HG02642 (cell line): ENCODE measurements around the gene HELT.
"Not testable (repeated sequence)": the region's sequence is repeated elsewhere in the genome, so short reads cannot be mapped to it uniquely, and the experiment has no call there.

Experiments used
- ATAC-seq: cut with Tn5 transposase; IDR thresholded peaks from one replicate; pipeline ENCODE4 v1.9.1; 2021; ENCODE audit warnings: mild to moderate bottlenecking; ENCODE audit not compliant: unreplicated experiment, poor library complexity

Gene HELT

DNA sequence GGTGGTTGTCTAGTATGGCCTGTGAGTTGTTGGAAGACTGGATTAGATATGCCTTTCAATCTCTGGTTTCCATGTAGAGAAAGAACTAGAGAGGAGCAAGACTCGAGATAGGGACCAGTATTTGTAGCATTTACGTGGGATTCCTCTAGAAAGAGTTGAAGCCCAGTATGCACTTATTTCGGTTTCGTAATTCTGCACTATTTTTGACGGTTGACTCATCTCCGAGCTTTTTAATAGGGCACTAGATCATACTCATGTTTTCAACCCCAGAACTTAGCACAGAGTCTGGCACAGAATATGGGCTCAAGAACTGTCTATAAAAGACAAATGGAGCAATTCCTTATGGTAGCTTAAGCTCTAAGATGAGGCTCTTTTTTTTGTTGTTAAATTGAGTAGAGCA, 15.7 kb downstream of the HELT start:
- ATAC-seq = no peak

DNA sequence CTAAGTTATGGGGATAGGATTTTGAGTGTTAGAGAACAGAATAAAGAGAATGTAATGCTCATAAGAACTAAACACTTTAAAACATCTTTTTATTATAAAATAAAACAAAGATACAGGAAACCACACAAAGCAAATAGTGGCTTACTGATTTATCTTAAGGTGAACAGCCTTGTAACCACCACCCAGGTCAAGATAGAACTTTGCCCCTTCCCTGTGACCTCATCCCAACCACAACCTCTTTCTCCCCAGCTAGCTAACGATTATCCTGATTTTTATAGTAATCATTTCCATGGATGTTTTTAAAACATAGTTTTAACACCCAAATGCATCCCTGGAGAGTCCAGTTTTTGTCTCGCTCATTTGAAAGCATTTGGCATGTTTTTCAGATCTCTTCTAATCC, 17.0 kb downstream of the HELT start:
- ATAC-seq = no peak

DNA sequence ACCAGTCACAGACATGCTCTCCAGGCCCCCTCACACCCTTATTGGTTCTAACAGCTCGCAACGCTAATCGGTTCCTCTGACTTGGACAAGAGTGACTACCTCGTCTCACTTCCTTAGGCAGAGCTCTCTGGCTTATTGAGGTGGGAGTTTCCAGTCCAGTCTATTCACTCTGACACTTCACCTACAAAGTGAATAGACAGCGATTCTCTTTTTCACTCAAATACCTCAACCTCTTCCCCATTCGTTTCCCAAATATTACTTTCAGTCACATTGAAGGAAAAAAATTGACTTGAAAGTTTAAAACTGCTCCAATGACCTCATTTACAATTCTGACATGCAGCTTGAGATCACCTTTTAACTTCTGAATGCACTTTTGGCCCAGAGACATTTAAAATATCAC, 17.7 kb downstream of the HELT start:
- ATAC-seq = no peak

DNA sequence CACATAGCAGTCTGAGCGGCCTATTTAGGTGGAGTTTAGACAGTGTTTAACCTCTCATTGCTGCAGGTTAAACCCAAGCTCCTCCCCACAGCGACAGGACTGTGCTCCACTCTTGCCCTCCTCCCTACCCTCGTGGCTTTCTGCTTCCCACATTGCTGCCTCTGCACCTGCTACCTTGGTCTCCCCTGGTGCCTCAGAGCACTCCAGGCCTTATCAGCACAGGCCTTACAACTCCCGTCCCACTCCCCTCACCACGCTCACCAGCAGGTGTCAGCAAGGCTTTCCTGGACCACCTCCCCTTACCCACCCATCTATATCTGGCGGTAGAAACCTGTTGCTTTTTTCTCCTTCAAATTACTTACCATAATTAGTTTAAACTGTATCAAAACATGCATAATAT, 18.6 kb downstream of the HELT start:
- ATAC-seq = no peak

DNA sequence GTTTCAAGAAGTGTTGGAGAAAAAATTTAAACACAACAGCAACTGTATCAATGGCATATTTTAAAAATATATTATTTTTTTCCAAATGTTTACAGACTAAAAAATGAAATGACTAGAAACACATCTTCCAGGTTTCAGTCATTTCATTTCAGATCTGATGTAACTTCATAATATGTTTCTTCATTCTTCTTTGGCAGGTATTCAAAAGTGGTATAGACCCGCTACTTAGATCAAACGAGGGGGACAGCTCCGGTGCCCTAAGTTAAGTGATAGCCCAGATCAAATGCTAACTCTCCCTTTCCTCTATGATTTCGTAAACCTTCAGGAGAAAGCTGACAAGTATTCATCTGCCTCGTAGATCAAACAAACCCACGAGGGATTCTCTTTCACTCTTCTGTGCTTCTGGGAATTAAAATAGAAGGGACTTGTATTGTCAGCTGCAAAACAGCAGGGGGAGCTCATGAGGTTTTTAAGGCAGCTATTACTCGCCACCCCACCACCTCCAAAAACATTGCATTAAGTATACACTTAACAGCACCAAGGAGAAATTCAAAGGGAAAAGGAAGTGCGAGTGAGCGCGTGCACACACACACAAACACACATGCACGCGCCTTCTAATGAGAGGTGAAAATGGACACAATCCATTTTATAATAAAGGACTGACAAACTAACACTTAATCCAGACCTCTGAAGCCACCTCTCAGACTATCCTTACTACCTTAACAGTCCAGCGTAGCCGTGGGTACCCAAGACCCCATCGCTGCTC, 21.4 kb downstream of the HELT start:
- ATAC-seq = peak; percentile 77

DNA sequence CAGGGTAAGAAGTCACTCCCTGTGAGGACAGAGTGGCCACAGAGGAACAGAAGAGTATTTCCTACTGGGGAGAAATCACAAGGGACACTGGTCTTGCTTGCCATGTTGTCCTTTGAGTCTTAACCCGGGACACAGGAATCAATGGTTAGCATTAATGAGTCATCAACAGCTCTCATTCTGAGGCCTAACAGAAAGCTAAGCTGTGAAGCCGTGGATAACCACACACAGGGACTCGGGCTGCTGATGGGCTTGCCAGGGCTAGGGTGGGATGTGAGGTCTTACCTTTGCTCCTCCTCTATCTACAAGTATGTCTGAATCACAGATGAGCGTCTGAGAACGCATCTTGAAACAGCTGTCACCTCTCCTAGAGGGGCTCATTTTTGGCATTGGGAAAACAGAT, 22.2 kb downstream of the HELT start:
- ATAC-seq = no peak

DNA sequence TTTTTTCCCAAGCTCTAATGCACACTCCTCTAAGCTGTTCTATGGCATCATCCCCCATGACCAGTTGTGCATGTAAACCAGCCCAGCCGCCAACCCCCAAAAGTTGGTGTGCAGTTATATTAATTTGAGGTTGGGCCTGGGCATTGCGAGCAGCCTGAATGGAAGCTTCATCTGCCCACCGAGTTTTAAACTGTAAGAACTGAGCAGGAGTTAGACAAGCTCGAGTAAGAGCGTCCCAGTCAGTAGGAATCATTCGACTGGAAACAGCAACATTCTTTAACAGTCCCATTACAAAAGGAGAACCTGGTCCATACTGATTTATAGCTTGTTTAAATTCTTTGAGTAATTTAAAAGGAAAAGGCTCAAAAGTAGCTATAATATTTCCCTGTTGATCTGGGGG, 32.0 kb downstream of the HELT start:
- not testable (repeated sequence) for ATAC-seq

DNA sequence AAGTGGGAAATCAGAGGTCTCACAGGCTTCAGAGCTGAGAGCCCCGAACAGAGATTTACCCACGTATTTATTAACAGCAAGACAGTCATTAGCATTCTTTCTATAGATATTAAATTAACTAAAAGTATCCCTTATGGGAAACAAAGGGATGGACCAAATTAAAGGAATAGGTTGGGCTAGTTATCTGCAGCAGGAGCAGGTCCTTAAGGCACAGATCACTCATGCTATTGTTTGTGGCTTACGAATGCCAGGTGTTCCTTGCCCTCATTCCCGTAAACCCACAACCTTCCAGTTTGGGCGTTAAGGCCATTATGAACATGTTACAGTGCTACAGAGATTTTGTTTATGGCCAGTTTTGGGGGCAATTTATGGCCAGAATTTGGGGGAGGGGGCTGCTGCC, 33.0 kb downstream of the HELT start:
- ATAC-seq = not testable (repeated sequence)

DNA sequence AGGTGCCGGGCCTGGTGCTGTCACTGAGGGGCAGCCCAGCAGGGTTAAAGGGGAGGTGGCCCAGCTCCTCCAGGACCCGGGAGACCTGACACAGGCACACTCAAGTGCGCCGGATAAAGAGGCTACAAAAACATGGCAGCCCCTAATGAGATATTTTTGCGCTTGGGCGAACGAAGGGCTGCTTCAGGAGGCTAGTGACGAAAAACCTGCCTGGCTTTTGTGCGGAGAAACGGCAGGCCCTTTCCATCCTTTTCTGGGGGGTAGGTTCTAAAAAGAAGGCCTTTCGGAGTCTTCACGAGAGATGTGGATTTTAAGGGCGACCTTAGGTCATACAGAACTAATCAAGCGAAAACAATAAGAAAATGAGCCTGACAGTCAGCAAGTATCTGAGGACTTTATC, 35.5 kb downstream of the HELT start:
- no peak for ATAC-seq

DNA sequence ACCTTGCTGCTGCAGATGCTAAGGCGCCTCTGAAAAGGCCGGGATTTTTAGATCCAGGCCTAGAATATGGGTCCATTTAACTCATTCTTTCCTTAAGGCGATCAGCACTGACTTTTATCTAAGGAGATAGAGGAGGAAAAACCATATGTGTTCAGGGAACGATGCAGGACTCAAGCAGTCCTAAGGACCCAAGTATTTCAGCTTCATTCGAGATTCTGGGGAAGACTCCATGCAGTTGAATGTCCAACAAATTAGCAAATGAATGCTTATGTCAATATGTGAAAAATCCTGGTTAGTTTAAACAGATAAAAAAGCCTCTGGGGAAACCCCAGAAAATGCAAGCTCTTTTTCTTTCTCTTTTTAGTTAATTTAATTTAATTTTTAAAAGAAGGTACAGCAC, 36.0 kb downstream of the HELT start:
- ATAC-seq = no peak

DNA sequence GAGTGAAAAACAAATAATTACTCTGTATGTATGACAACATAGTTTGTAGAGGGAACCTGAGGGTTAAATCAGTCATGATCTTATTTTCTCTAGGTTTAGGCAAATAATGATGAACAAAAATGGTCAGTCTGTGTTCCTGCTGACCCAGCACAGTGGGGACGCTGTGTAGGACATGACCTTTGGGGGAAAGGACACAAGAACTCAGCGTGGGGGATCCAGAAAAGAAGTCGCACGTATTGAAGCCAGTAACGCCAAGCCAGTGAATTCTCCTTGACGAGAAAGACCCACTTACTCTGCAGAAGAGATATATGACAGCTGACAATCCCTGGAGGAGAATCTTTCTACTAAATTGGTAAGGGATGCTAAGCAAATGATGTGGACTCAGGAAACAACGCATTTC, 36.6 kb downstream of the HELT start:
- no peak for ATAC-seq

DNA sequence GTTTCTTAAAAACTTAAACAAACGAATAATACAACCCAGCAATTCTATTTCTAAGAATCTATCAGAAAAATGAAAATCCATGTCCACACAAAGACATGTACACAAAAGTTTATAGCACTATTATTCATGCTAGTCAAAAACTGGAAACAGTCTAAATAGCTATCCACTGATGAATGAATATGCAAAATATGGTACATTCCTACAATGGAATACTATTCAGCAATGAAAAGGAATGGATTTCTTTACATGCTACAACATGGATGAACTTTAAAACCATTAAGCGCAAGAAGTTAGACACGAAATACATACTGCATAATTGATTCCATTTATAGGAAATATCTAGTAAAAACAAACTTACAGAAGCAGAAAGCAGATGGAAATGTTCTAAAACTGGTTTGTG, 43.3 kb downstream of the HELT start:
- no peak for ATAC-seq

DNA sequence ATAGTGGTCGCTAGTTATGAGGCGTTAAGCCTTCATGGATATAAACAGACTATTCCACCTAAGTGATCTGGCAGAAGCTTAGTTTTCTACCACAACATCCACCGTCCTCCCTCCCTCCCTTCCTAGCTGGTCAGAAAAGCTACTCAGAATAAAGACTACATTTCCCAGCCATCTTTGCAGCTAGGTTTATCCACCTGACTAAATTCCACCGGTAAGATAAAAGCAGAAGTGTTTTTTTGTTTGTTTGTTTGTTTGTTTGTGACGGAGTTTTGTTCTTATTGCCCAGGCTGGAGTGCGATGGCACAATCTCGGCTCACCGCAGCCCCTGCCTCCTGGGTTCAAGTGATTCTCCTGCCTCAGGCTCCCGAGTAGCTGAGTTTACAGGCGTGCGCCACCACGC, 44.3 kb downstream of the HELT start:
- ATAC-seq = no peak

DNA sequence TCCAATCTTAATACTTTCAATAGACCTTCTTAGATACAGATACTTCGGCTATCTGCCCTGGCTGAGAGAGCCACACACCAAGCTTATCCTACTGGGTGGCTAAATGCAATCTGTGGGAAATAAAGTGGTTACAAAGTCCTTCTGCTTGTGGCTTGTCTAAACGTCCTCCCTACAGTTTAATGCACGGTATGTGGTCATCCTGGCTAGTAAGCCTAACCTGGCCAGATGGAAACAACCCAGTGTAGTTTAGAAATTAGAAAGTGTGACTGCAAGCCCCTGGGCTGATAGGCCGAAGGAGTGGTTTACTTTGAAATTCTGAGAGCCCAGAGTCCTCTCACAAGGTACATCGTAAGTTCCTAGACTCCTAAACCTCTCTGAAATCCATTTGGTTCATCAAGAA, 47.9 kb downstream of the HELT start:
- ATAC-seq = no peak

DNA sequence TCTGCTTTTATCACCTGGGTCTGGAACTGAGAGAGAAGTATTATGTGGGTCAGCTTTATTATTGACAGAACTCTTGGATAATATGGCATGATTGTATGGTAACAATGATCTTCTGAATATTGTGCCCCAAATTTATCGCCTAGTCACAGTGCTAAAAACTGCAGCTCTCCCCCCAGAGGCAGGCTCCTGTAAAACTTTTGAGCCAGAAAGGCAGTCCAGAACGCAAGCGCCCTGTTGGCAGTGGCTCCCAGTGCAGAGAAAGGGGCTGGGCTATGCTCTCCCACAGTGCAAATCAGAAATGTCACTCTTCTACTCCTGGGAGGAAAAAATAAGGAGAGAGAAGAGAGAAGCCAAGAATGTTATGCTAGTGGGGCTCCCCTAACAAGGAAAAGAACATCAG, 50.5 kb downstream of the HELT start:
- no peak for ATAC-seq
